T-cell (primary cell): Measurements from ENCODE around the gene RILP. TPM values are rescaled to one million over a fixed set of nuclear protein-coding genes. Genes with fewer than 3 reads are reported as not detected.
A peak's percentile ranks its signal among the peaks of the same experiment; 100 is the strongest.

Experiments used
- ATAC-seq, 4 experiments: fragments of 200-7000 bp in 3 of 4; fragments of 150-1000 bp in 1 of 4; cut with Tn5 transposase; replicated peaks in 1 of 4; 1 replicate in 3 of 4; 2 replicates in 1 of 4; pipeline ENCODE4 v1.10.0; 2021; ENCODE audit warnings: moderate library complexity in 3 of 4, mild to moderate bottlenecking in 2 of 4, moderate number of reproducible peaks in 1 of 4
- CTCF ChIA-PET, 2 donors: fragments of 300-600 bp; sonication (Branson Sonifier 250); formaldehyde crosslinking; loops; one replicate each; lab custom pipeline; 2022; ENCODE audit warnings: antibody characterized with exemption in 2 of 2; lab: Charles Lee
- POLR2A ChIA-PET, 2 donors: fragments of 300-600 bp; sonication (Branson Sonifier 250); formaldehyde crosslinking; loops; one replicate each; lab custom pipeline; 2022; ENCODE audit warnings: antibody characterized with exemption in 2 of 2; lab: Charles Lee
- DNase-seq, 35 experiments: peaks; one replicate each; pipeline versions ENCODE4 v3.0.0 to v3.0.0-alpha.2; 2013 to 2023
- H3K27ac ChIP-seq: one replicate; pipeline ENCODE4 v1.5.1; 2013; ENCODE audit warnings: low read length
- H3K27me3 ChIP-seq, 2 experiments: replicated peaks in 1 of 2; 1 replicate in 1 of 2; 2 replicates in 1 of 2; pipeline versions ENCODE4 v1.6.1 to v1.7.0; 2013; ENCODE audit warnings: low read length in 1 of 2, mixed read lengths in 1 of 2; ENCODE audit not compliant: control insufficient read depth in 2 of 2, insufficient read depth in 2 of 2; ENCODE audit errors: extremely low read depth in 1 of 2
- H3K36me3 ChIP-seq, 2 donors: 1 replicate in 1 of 2; 2 replicates in 1 of 2; pipeline versions ENCODE4 v1.6.1 to v1.7.0; 2013; ENCODE audit warnings: low read length in 1 of 2; ENCODE audit not compliant: control insufficient read depth in 2 of 2, insufficient read depth in 1 of 2; ENCODE audit errors: extremely low read depth in 1 of 2
- H3K4me1 ChIP-seq, 2 experiments: 1 replicate in 1 of 2; 2 replicates in 1 of 2; pipeline versions ENCODE4 v1.6.1 to v1.7.0; 2013; ENCODE audit warnings: low read length in 2 of 2, mixed read lengths in 1 of 2; ENCODE audit not compliant: insufficient read depth in 2 of 2, control insufficient read depth in 1 of 2; ENCODE audit errors: extremely low read depth in 1 of 2
- H3K4me3 ChIP-seq, 2 donors: 1 replicate in 1 of 2; 2 replicates in 1 of 2; pipeline versions ENCODE4 v1.5.1 to v1.7.0; 2013; ENCODE audit warnings: mild to moderate bottlenecking in 2 of 2, low read length in 1 of 2, moderate library complexity in 1 of 2; ENCODE audit not compliant: control insufficient read depth in 1 of 2; ENCODE audit errors: extremely low read depth in 1 of 2
- H3K9me3 ChIP-seq: 2 replicates; pipeline ENCODE4 v1.7.0; 2013
- H3K27ac Mint-ChIP-seq, 2 donors: one replicate each; pipeline ENCODE4 v1.8.0; 2020 to 2021; ENCODE audit warnings: mild to moderate bottlenecking in 2 of 2, mixed read lengths in 2 of 2
- H3K27me3 Mint-ChIP-seq, 2 donors: one replicate each; pipeline ENCODE4 v1.8.0; 2021 to 2022; ENCODE audit warnings: mixed read lengths in 2 of 2
- H3K36me3 Mint-ChIP-seq: one replicate; pipeline ENCODE4 v1.8.0; 2021; ENCODE audit warnings: mixed read lengths
- H3K4me1 Mint-ChIP-seq, 3 donors: one replicate each; pipeline ENCODE4 v1.8.0; 2020 to 2022; ENCODE audit warnings: mixed read lengths in 3 of 3, mild to moderate bottlenecking in 1 of 3
- H3K4me3 Mint-ChIP-seq, 3 donors: one replicate each; pipeline ENCODE4 v1.8.0; 2020 to 2022; ENCODE audit warnings: mild to moderate bottlenecking in 3 of 3, mixed read lengths in 3 of 3, moderate library complexity in 3 of 3
- H3K9me3 Mint-ChIP-seq, 3 donors: one replicate each; pipeline ENCODE4 v1.8.0; 2020 to 2022; ENCODE audit warnings: mixed read lengths in 3 of 3
- WGBS: methylation state at CpG from one replicate; pipeline ENCODE4 v1.1.5; 2013; ENCODE audit warnings: missing lambda C conversion rate; ENCODE audit not compliant: insufficient coverage; 5-methylcytosine and 5-hydroxymethylcytosine counted together
- total RNA-seq, 35 experiments: library from RNA in 6 of 35; stranded (reverse) in 6 of 35; fragments of 120-200 nt in 1 of 35; gene quantifications; one replicate each; pipeline versions ENCODE4 v1.2.1 to v1.2.4 and lab custom pipeline; 2013 to 2026

RILP gene
- total RNA-seq, 5 donors from 2014 or later (not counting 1 experiment from before 2014, with no cell fraction given) = 1.2 to 2.9 (median 2.0) TPM

DNA sequence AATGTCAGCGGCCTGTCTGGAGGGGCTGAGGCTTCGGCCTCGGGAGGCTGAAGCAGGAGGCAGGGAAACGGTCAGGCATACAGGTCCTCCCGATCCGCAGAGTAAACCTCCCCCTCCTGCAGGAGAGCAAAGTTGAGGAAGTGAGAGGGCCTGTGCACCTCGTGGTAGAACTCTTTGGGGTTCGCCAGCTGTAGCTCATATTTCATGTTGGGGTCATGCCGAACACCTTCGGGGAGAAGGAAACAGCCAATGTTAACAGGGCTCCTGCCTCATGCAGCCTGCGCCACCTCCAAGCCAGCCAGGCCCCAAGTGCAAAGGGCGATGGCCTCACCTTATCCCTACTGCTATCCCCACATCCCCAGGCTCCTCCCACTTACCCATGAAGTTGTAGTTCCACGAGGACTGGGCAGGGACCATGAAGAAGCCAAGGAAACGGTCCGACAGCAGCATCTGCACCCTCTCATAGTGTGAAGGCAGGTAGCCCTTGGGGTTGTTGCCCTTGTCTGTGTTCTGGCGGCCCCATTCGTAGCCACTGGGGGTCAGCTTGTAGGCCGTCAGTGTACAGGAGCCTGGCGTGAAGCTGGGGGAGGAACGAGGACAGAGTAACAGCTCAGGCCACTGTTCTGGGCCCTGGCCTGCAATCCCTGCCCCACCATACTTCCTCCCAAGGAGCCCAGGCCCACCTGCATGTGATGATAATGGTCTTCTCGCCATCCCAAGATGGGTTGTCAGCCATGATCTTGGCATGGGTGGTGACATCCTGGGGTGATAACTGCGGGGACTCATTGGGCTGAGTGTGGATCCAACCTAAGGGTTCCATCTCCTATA is 1.3 kb upstream of the RILP start:
- Histone ChIP-seq H3K27me3 (peaks cover 0 to 7% of the 10 kb centered on the region in 2 experiments), H3K27ac (no peak overlapping the region), H3K36me3 (peaks cover 25 to 56% of the 10 kb centered on the region in 2 donors), H3K4me1 (peaks cover 5 to 24% of the 10 kb centered on the region in 2 experiments), H3K9me3 (no peaks in the 10 kb centered on the region), H3K4me3 (no peak overlapping the region)
- CTCF ChIA-PET = interaction anchor here in 1 of 2 donors (1.0 kb wide), 1 partner anchor 18 kb away, joined by 4 read pairs; no protein-coding TSS in a partner anchor
- ATAC-seq (no peak), DNase-seq (peak in 1 of 35 experiments; percentile 10)
- WGBS = 83% methylated on average over 7 of the region's 22 CpGs
- POLR2A ChIA-PET = no interaction called here
- Mint-ChIP-seq H3K27me3 (no peaks in the 10 kb centered on the region), H3K4me1 (peaks cover 5 to 22% (median 7%) of the 10 kb centered on the region in 3 donors), H3K9me3 (no peaks in the 10 kb centered on the region), H3K36me3 (peaks cover 26% of the 10 kb centered on the region), H3K27ac (no peak overlapping the region), H3K4me3 (no peak overlapping the region)

GRCh38 chr17:1648963-1649843 is 463 bp downstream of the RILP start:
- CTCF ChIA-PET = interaction anchor here in 1 of 2 donors (0.6 to 2.1 kb wide), 8 partner anchors 17 to 284 kb away, joined by 3 to 16 read pairs (median 3); partner anchors contain the start of gene SLC43A2
- peaks cover 17% of the 10 kb centered on the region for H3K36me3 Mint-ChIP-seq
- ATAC-seq (peak; percentile 79 to 84 (median 80)), DNase-seq (peak; percentile 84 to 99 (median 92))
- no peak overlapping the region for H3K27ac Mint-ChIP-seq
- WGBS = under 1% methylated on average over 81 of the region's 100 CpGs
- Histone ChIP-seq H3K9me3 (no peaks in the 10 kb centered on the region), H3K36me3 (peaks cover 19 to 42% of the 10 kb centered on the region in 2 donors), H3K27ac (peak overlapping the region; percentile 41), H3K4me3 (peak overlapping the region; percentile 40 to 41), H3K27me3 (peaks cover 0 to 12% of the 10 kb centered on the region in 2 experiments), H3K4me1 (peaks cover 11 to 41% of the 10 kb centered on the region in 2 experiments)
- POLR2A ChIA-PET = interaction anchor here (0.5 to 0.7 kb wide), 3 partner anchors 18 to 66 kb away, joined by 3 read pairs; no protein-coding TSS in a partner anchor
- peaks cover 18 to 34% (median 22%) of the 10 kb centered on the region in 3 donors for H3K4me1 Mint-ChIP-seq
- no peaks in the 10 kb centered on the region for H3K9me3 Mint-ChIP-seq
- H3K4me3 Mint-ChIP-seq = peak overlapping the region; percentile 58 to 68 (median 65)
- no peaks in the 10 kb centered on the region for H3K27me3 Mint-ChIP-seq

- Mint-ChIP-seq H3K36me3 (peaks cover 9% of the 10 kb centered on the region), H3K27ac (peak overlapping the region in 1 of 2 donors; percentile 46), H3K4me1 (peaks cover 21 to 37% (median 26%) of the 10 kb centered on the region in 3 donors), H3K4me3 (peak overlapping the region; percentile 58 to 68 (median 65)), H3K9me3 (no peaks in the 10 kb centered on the region), H3K27me3 (no peaks in the 10 kb centered on the region)
- Histone ChIP-seq H3K27me3 (peaks cover 0 to 17% of the 10 kb centered on the region in 2 experiments), H3K4me3 (peak overlapping the region; percentile 54 to 72), H3K36me3 (peaks cover 10 to 34% of the 10 kb centered on the region in 2 donors), H3K4me1 (peaks cover 15 to 46% of the 10 kb centered on the region in 2 experiments), H3K9me3 (no peaks in the 10 kb centered on the region), H3K27ac (peak overlapping the region; percentile 58)
- DNase-seq (peak in 3 of 35 experiments; percentile 24 to 28 (median 27)), ATAC-seq (peak; percentile 3 to 26 (median 8))
- ChIA-PET CTCF (interaction anchor here in 1 of 2 donors (0.6 to 2.1 kb wide), 6 partner anchors 18 to 283 kb away, joined by 3 to 16 read pairs (median 4); no protein-coding TSS in a partner anchor), POLR2A (interaction anchor here (0.7 kb wide), 2 partner anchors 19 to 67 kb away, joined by 3 read pairs; no protein-coding TSS in a partner anchor)
- WGBS = 13% methylated on average over 51 of the region's 54 CpGs
Measured at GRCh38 chr17:1648173-1648962, 1.3 kb downstream of the RILP start.

DNA sequence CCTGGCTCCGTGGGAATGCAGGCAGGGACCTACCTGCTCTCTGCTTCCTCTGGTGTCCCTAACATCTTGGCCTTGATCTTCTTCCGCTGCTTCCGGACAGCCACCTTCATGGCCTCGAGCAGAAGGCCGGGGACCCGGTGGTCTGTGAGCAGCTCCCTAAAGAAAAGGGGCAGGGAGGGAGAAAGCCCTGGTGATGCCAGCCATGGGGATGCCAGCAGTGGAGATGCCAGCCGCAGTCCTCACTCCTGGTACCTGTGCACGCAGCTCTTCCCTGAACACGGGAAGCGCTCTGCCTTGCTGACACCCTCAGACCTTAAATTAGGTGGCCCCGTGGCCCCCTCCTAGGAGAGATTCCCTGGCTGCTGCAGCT is 1.9 kb downstream of the RILP start:
- Mint-ChIP-seq H3K4me1 (peaks cover 21 to 37% (median 26%) of the 10 kb centered on the region in 3 donors), H3K27me3 (no peaks in the 10 kb centered on the region), H3K36me3 (peaks cover 4% of the 10 kb centered on the region), H3K9me3 (no peaks in the 10 kb centered on the region), H3K27ac (peak overlapping the region in 1 of 2 donors; percentile 46), H3K4me3 (peak overlapping the region in 2 of 3 donors; percentile 43 to 65)
- H3K27me3 ChIP-seq = peaks cover 0 to 17% of the 10 kb centered on the region in 2 experiments
- H3K4me3 ChIP-seq = no peak overlapping the region
- H3K27ac ChIP-seq = no peak overlapping the region
- peaks cover 15 to 46% of the 10 kb centered on the region in 2 experiments for H3K4me1 ChIP-seq
- ChIA-PET POLR2A (no interaction called here), CTCF (interaction anchor here (0.6 to 0.8 kb wide), 2 partner anchors 49 to 283 kb away, joined by 3 to 5 read pairs; no protein-coding TSS in a partner anchor)
- peaks cover 6 to 28% of the 10 kb centered on the region in 2 donors for H3K36me3 ChIP-seq
- ATAC-seq (no peak), DNase-seq (no peak)
- H3K9me3 ChIP-seq = no peaks in the 10 kb centered on the region
- WGBS = 81% methylated on average over 7 of the region's 11 CpGs

GRCh38 chr17:1646199-1646875 is 3.3 kb downstream of the RILP start:
- H3K36me3 Mint-ChIP-seq = peaks cover under 1% of the 10 kb centered on the region
- ChIA-PET CTCF (no interaction called here), POLR2A (interaction anchor here (0.5 kb wide), 2 partner anchors 11 to 398 kb away, joined by 4 to 14 read pairs; no protein-coding TSS in a partner anchor)
- no peaks in the 10 kb centered on the region for H3K27me3 Mint-ChIP-seq
- H3K27ac Mint-ChIP-seq = peak overlapping the region in 1 of 2 donors; percentile 27
- Histone ChIP-seq H3K4me1 (peaks cover 15 to 46% of the 10 kb centered on the region in 2 experiments), H3K9me3 (no peaks in the 10 kb centered on the region), H3K27me3 (peaks cover 0 to 17% of the 10 kb centered on the region in 2 experiments), H3K27ac (no peak overlapping the region), H3K36me3 (peaks cover 0 to 14% of the 10 kb centered on the region in 2 donors), H3K4me3 (no peak overlapping the region)
- no peak for ATAC-seq
- H3K4me3 Mint-ChIP-seq = peak overlapping the region in 2 of 3 donors; percentile 24 to 87
- H3K9me3 Mint-ChIP-seq = no peaks in the 10 kb centered on the region
- no peak for DNase-seq
- peaks cover 21 to 40% (median 26%) of the 10 kb centered on the region in 3 donors for H3K4me1 Mint-ChIP-seq
- WGBS = 100% methylated on average over 6 of the region's 13 CpGs
